GM12878 (cell line): ENCODE data around the gene PM20D2. TPM values are rescaled to one million over a fixed set of nuclear protein-coding genes. Genes with fewer than 3 reads are reported as not detected.

Source experiments
- ATAC-seq: fragments of 200-7000 bp; cut with Tn5 transposase; 3 replicates; pipeline ENCODE4 v1.9.1; 2020; ENCODE audit warnings: mild to moderate bottlenecking, moderate library complexity
- BruUV-seq: library from RNA; stranded (reverse); fragments of 400-500 nt; replicated peaks from 2 replicates; lab custom pipeline; 2021; lab: Mats Ljungman, UMichigan
- CTCF ChIA-PET: fragments of 300-600 bp; sonication (Branson Sonifier 250); formaldehyde crosslinking; extraction: SDS; loops from one replicate; lab custom pipeline; 2021; ENCODE audit warnings: inconsistent platforms; lab: Yijun Ruan, JAX
- POLR2A ChIA-PET: fragments of 350-600 bp; formaldehyde crosslinking; extraction: SDS; loops from one replicate; lab custom pipeline; 2021; ENCODE audit warnings: inconsistent platforms; lab: Charles Lee
- RAD21 ChIA-PET: fragments of 300-600 bp; sonication (Branson Sonifier 250); formaldehyde crosslinking; loops from one replicate; lab custom pipeline; 2023; ENCODE audit warnings: antibody characterized with exemption; ENCODE audit not compliant: unreplicated experiment; lab: Charles Lee
- SMC1A ChIA-PET: fragments of 300-600 bp; sonication (Branson Sonifier 250); formaldehyde crosslinking; loops from one replicate; lab custom pipeline; 2023; ENCODE audit not compliant: unreplicated experiment, uncharacterized antibody; lab: Charles Lee
- DNase-seq: peaks from one replicate; pipeline ENCODE4 v3.0.0-alpha.2; 2011; ENCODE audit warnings: low read depth, low spot score
- FAIRE-seq: peaks from 3 replicates; lab custom pipeline; 2011; peaks lifted over from hg19 to GRCh38; lab: Jason Lieb, UNC
- H2AFZ ChIP-seq: 2 replicates; pipeline ENCODE4 v1.6.0; 2011; ENCODE audit warnings: low read depth, low read length, control low read depth; ENCODE audit not compliant: control insufficient read depth
- H3K27ac ChIP-seq: 2 replicates; pipeline ENCODE4 v1.5.1; 2011; ENCODE audit warnings: control low read depth; ENCODE audit not compliant: control insufficient read depth, insufficient read depth
- H3K27me3 ChIP-seq, 2 experiments: replicated peaks in 1 of 2; 2 replicates each; pipeline versions ENCODE4 v1.6.0 to v1.6.1; 2011; ENCODE audit warnings: low read length in 1 of 2; ENCODE audit not compliant: control insufficient read depth in 2 of 2, insufficient read depth in 2 of 2
- H3K36me3 ChIP-seq, 2 experiments: 2 replicates each; pipeline ENCODE4 v1.5.1; 2011; ENCODE audit warnings: low read length in 1 of 2; ENCODE audit not compliant: control insufficient read depth in 2 of 2, insufficient read depth in 2 of 2
- H3K4me1 ChIP-seq: 2 replicates; pipeline ENCODE4 v1.6.1; 2011; ENCODE audit warnings: mild to moderate bottlenecking, low read length, moderate library complexity, mixed read lengths; ENCODE audit not compliant: control insufficient read depth, insufficient read depth
- H3K4me2 ChIP-seq: 2 replicates; pipeline ENCODE4 v1.6.0; 2011; ENCODE audit warnings: control low read depth; ENCODE audit not compliant: control insufficient read depth, insufficient read depth
- H3K4me3 ChIP-seq: fragments of 200-600 bp; sonication (generic); 2 replicates; pipeline ENCODE4 v1.5.1; 2016
- H3K79me2 ChIP-seq: 2 replicates; pipeline ENCODE4 v1.6.0; 2011; ENCODE audit warnings: low read length; ENCODE audit not compliant: control insufficient read depth, insufficient read depth
- H3K9ac ChIP-seq: 2 replicates; pipeline ENCODE4 v1.8.0; 2011; ENCODE audit warnings: low read length, control low read depth, mixed read lengths; ENCODE audit not compliant: control insufficient read depth, insufficient read depth
- H3K9me3 ChIP-seq: replicated peaks from 3 replicates; pipeline ENCODE4 v1.5.1; 2011; ENCODE audit warnings: mild to moderate bottlenecking, low read length; ENCODE audit not compliant: control insufficient read depth, insufficient read depth
- H4K20me1 ChIP-seq: 2 replicates; pipeline ENCODE4 v1.6.0; 2011; ENCODE audit not compliant: control insufficient read depth, insufficient read depth
- BACH1 ChIP-seq: fragments of 450-650 bp; IDR thresholded peaks from 2 replicates; pipeline ENCODE4 v1.6.1; 2017; ENCODE audit warnings: mild to moderate bottlenecking, borderline replicate concordance
- EED ChIP-seq: sonication (generic); IDR thresholded peaks from 2 replicates; pipeline ENCODE4 v1.6.1; 2016; ENCODE audit warnings: antibody characterized with exemption, low read depth
- FOXM1 ChIP-seq: IDR thresholded peaks from 2 replicates; pipeline ENCODE4 v1.6.1; 2012; ENCODE audit warnings: low read depth, mild to moderate bottlenecking, inconsistent platforms, low read length, moderate library complexity
- GABPA ChIP-seq: IDR thresholded peaks from 2 replicates; pipeline ENCODE4 v1.6.1; 2014; ENCODE audit warnings: antibody characterized with exemption, low read depth, mild to moderate bottlenecking, inconsistent platforms
- LARP7 ChIP-seq: fragments of 450-650 bp; IDR thresholded peaks from 2 replicates; pipeline ENCODE4 v1.6.1; 2017; ENCODE audit warnings: mild to moderate bottlenecking
- MEF2B ChIP-seq: fragments of 450-650 bp; IDR thresholded peaks from 2 replicates; pipeline ENCODE4 v1.6.1; 2018; ENCODE audit warnings: mild to moderate bottlenecking, moderate library complexity; ENCODE audit not compliant: partially characterized antibody, poor library complexity, severe bottlenecking
- MYB ChIP-seq: fragments of 150-350 bp; IDR thresholded peaks from 2 replicates; pipeline ENCODE4 v1.6.1; 2014; ENCODE audit warnings: mild to moderate bottlenecking, low read depth, low read length, borderline replicate concordance
- NFYB ChIP-seq: IDR thresholded peaks from 2 replicates; pipeline ENCODE4 v1.6.1; 2011; ENCODE audit warnings: low read depth, mild to moderate bottlenecking, low read length, improper control_type of control experiment, moderate library complexity; ENCODE audit not compliant: insufficient read depth
- PAX5 ChIP-seq: IDR thresholded peaks from 2 replicates; pipeline ENCODE4 v1.6.1; 2011; ENCODE audit warnings: low read depth, low read length, borderline replicate concordance
- RELA ChIP-seq: fragments of 450-650 bp; IDR thresholded peaks from 2 replicates; pipeline ENCODE4 v1.8.0; 2014; ENCODE audit warnings: borderline replicate concordance; ENCODE audit not compliant: partially characterized antibody
- RFX5 ChIP-seq: IDR thresholded peaks from 2 replicates; pipeline ENCODE4 v1.6.1; 2011; ENCODE audit warnings: low read depth, low read length, improper control_type of control experiment
- SIN3A ChIP-seq: IDR thresholded peaks from 2 replicates; pipeline ENCODE4 v1.6.1; 2012; ENCODE audit warnings: low read depth, low read length, improper control_type of control experiment
- STAT3 ChIP-seq: IDR thresholded peaks from 2 replicates; pipeline ENCODE4 v1.6.1; 2011; ENCODE audit warnings: low read depth, low read length, improper control_type of control experiment
- SUPT20H ChIP-seq: IDR thresholded peaks from 2 replicates; pipeline ENCODE4 v1.6.1; 2011; ENCODE audit warnings: low read depth, mild to moderate bottlenecking, low read length, moderate library complexity, borderline replicate concordance; ENCODE audit not compliant: control insufficient read depth
- ZNF24 ChIP-seq: fragments of 450-650 bp; IDR thresholded peaks from 2 replicates; pipeline ENCODE4 v1.6.1; 2017; ENCODE audit warnings: antibody characterized with exemption, mild to moderate bottlenecking
- ZNF592 ChIP-seq: fragments of 450-650 bp; IDR thresholded peaks from 2 replicates; pipeline ENCODE4 v1.6.1; 2017; ENCODE audit warnings: mild to moderate bottlenecking, moderate library complexity
- WGBS: methylation state at CpG from one replicate; pipeline ENCODE4 v1.1.6; 2016; ENCODE audit warnings: low lambda C conversion rate; ENCODE audit not compliant: insufficient replicate concordance, insufficient coverage; ENCODE audit errors: missing lambda C conversion rate; 5-methylcytosine and 5-hydroxymethylcytosine counted together
- in situ Hi-C: fragments of 300-500 bp; cut with MboI; formaldehyde crosslinking; loops from 9 replicates; pipeline ENCODE4 v1.14.3; 2018; ENCODE audit warnings: mixed read lengths
- intact Hi-C: fragments of 100-400 bp; cut with micrococcal nuclease; formaldehyde crosslinking; loops from one replicate; pipeline ENCODE4 v1.14.2; 2022; ENCODE audit not compliant: unreplicated experiment
- polyA plus RNA-seq, 11 experiments: library from polyadenylated mRNA; depleted of rRNA in 4 of 11; unstranded in 6 of 11; stranded (reverse) in 5 of 11; fragments of >200 nt; fragmentation: Nextera tagmentation in 4 of 11; fragmentation: Illumina TruSeq in 1 of 11; extraction: Ambion mirVana in 4 of 11; extraction: Trizol in 1 of 11; gene quantifications; 1 replicate in 1 of 11; 2 replicates in 10 of 11; pipeline versions ENCODE4 v1.2.1 to v1.2.3, GENCODE V29; 2011 to 2016; ENCODE audit warnings: inconsistent platforms in 2 of 11, missing spikeins in 2 of 11, low read depth in 1 of 11
- total RNA-seq, 4 experiments: library from RNA; depleted of rRNA in 3 of 4; stranded (reverse); fragments of >200 nt in 3 of 4; fragmentation: Illumina TruSeq in 1 of 4; extraction: Trizol in 1 of 4; gene quantifications; 2 replicates each; pipeline versions ENCODE4 v1.2.1 to v1.2.3, GENCODE V29; 2013 to 2021

PM20D2 gene
- total and polyA plus RNA-seq, 10 of the 15 experiments (the other 5 are each of a cell fraction or from before 2014, with no cell fraction given) = 7.8 to 23.6 (median 15.7) TPM

- DNase-seq (no peak), FAIRE-seq (peak; percentile 27), ATAC-seq (peak; percentile 96)
- intact Hi-C loops (no loop called here), in situ Hi-C loops (no loop called here)
- Histone ChIP-seq H3K36me3 (no peaks in the 10 kb centered on the region), H2AFZ (peak within 1 kb of the TSS; percentile 74), H3K79me2 (no peaks in the 10 kb centered on the region), H3K27me3 (peaks cover 0 to 4% of the 10 kb centered on the region in 2 experiments; a peak in 1 of 4 replicates), H3K27ac (no peak within 1 kb of the TSS), H3K4me2 (peak within 1 kb of the TSS; percentile 89), H3K9me3 (no peaks in the 10 kb centered on the region), H4K20me1 (no peaks in the 10 kb centered on the region), H3K4me1 (no peaks in the 10 kb centered on the region), H3K9ac (no peak within 1 kb of the TSS), H3K4me3 (peak within 1 kb of the TSS; percentile 34; the same call in 1 of the 2 replicates)
- ChIA-PET RAD21 (no interaction called here), CTCF (interaction anchor here (0.6 to 1.1 kb wide), 3 partner anchors 25 to 315 kb away, joined by 3 to 4 read pairs (median 3); no protein-coding TSS in a partner anchor), SMC1A (interaction anchor here (0.6 to 1.2 kb wide), 5 partner anchors 9 to 1246 kb away, joined by 3 to 4 read pairs (median 3); no protein-coding TSS in a partner anchor), POLR2A (interaction anchor here (0.6 kb wide), 1 partner anchor 51 kb away, joined by 3 read pairs; no protein-coding TSS in a partner anchor)
- WGBS = under 1% methylated on average over 59 of the region's 106 CpGs
- no TSS peak for BruUV-seq
- TF ChIP-seq STAT3 = no peak
- TF ChIP-seq FOXM1 = no peak
- TF ChIP-seq RFX5 = no peak
- no peak for TF ChIP-seq PAX5
- no peak for TF ChIP-seq MYB
- no peak for TF ChIP-seq SIN3A
- TF ChIP-seq SUPT20H = no peak
- no peak for TF ChIP-seq MEF2B
- peak; percentile 64 for TF ChIP-seq LARP7
- no peak for TF ChIP-seq ZNF24
- TF ChIP-seq GABPA = no peak
- TF ChIP-seq BACH1 = no peak
- no peak for TF ChIP-seq NFYB
- TF ChIP-seq ZNF592 = no peak
- TF ChIP-seq RELA = no peak
- TF ChIP-seq EED = no peak
Measured at GRCh38 chr6:89117211-89118108, 28.4 kb upstream of the PM20D2 start, which contains the start of gene SRSF12. Gene SRSF12 (minus strand): TSS chr6:89118071. CDS start chr6:89117887, 184 bp downstream.
